ENCODE measurements around the gene LRRC59.

- TF ChIP-seq PATZ1 (CRISPR knock-in tag; IDR thresholded peaks at IDR 0.05; ENCODE audit: borderline replicate concordance) (no peak), TCF4 (CRISPR knock-in tag; IDR thresholded peaks at IDR 0.05; ENCODE audit: borderline replicate concordance) (no peak), RARB (CRISPR knock-in tag; IDR thresholded peaks at IDR 0.05) (no peak), PPARA (CRISPR knock-in tag; IDR thresholded peaks at IDR 0.05; ENCODE audit: borderline replicate concordance) (no peak), ESRRG (CRISPR knock-in tag; IDR thresholded peaks at IDR 0.05) (no peak), ZFP30 (CRISPR knock-in tag; IDR thresholded peaks at IDR 0.05) (no peak)
These were observed 27.8 kb upstream of the LRRC59 start for GRCh38 chr17:50424996-50425681.
